ENCODE results near the gene EEF1A2.

EEF1A2 gene

DNA sequence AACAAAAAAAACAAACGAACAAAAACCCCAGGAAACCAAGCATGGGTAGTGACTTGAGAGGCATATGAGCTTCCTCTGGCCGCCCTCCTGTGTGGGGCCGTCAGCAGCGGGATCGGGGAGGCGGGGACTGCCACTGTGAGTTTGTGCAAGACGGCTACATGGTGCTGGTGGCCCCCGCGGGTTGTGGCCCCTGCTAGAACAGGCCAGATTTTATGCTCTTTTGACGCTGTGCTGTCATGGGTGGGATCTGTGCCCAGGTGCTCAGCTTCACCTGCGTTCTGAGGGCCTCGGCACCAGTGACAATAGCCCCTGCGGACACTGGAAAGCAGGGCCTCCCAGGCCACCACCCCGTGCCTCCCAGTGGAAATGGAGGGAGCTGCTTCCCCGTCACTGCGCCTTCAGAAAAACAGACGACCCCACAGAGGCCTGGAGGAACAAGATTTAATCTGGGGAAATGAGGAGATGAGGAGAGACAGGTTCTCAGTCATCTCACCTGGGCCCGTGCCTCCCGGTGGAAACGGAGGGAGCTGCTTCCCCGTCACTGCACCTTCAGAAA lies 21.7 kb downstream of the EEF1A2 start:
- no peak overlapping the region for H3K4me3 ChIP-seq
- no peak overlapping the region for H3K27ac ChIP-seq

DNA sequence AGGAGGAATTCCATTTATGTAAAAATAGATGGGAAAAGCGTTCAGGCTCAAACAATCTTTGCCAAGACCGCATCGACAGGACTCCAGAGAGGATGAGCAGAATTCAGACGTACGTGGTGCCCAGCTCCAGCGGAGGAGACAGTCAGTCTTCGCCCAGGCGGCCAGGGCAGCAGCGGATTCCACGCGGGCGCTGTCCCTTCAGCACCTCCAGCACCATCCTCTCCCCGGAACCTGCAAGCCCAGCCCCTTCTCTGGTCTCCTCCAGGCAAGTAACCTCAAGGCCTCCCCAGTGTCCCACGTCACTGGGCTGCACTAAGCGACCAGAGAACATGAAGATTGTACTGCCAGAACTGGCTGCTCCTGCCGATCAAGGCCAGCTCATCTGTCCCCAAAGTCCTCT lies 23.7 kb downstream of the EEF1A2 start:
- no peak overlapping the region for H3K4me3 ChIP-seq

DNA sequence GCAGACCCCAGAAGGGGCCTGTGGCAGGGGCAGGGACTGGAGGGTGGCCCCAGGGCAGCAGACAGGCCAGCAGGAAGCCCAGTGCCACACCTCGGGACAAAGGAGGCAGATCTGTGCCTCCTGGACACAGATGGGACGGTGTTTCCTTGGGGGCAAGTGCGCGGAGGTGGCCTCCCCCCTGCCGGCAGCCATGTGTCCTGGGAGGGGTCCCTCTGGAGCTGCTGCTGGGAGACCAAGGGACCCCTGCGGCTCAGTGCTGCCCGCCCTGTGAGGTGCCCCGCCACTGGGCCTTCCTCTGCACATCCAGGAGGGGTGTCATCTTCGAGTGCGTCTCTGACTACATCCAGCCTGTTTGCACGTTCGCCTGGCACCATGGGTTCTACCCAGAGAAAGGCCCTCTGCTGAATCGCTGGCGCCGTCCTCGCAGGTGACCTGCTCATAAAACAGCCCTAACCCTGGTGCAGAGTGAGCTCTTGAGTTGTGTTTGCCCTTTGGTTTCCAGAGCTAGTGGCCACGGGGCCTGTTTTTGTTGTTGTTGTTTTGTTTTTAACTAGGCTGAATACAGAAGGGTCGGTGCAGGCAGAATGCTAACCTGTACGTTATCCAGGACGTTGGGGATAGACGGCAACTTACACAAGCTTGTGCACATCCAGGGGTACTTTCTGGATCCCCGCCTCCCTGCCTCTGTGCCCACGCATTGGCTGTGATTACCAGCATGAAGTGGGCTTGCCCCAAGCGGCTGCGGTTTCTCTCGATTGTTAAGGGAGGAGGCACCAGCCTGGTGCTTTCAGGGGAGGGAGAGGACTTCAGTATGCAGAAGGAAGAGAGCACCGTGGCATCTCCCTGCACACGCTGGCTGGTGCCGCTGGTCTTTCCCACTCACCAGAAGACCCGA lies 25.1 kb downstream of the EEF1A2 start:
- Histone ChIP-seq H3K4me3 (no peak overlapping the region), H3K27ac (no peak overlapping the region)

More for the DNA sequence above, 23.7 kb downstream of the EEF1A2 start:
- no peak overlapping the region for H3K27ac ChIP-seq

DNA sequence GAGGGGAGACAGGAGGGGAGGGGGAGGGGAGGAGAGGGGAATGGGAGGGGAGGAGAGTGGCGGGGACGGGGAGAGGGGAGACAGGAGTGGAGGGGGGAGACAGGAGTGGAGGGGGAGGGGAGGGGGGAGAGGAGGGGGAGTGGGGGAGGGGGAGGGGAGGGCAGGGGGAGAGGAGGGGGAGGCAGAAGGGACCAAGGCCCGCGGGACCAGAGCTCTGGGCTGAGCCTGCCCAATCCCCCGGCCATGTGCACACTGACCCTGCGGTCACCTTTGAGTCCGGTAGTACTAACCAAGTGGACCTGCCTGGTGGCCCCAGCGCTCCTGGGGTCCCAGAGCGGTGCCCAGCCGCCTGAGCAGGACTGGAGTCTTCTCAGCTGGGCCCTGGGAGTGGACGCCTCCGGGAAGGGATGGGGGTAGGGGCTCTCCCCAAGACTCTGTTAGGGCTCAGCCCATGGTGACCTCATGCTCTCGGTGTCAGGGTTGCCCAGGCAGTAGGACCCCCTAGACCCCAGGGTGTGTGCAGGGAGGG lies 26.0 kb downstream of the EEF1A2 start:
- H3K27ac ChIP-seq = no peak overlapping the region
- H3K4me3 ChIP-seq = no peak overlapping the region

DNA sequence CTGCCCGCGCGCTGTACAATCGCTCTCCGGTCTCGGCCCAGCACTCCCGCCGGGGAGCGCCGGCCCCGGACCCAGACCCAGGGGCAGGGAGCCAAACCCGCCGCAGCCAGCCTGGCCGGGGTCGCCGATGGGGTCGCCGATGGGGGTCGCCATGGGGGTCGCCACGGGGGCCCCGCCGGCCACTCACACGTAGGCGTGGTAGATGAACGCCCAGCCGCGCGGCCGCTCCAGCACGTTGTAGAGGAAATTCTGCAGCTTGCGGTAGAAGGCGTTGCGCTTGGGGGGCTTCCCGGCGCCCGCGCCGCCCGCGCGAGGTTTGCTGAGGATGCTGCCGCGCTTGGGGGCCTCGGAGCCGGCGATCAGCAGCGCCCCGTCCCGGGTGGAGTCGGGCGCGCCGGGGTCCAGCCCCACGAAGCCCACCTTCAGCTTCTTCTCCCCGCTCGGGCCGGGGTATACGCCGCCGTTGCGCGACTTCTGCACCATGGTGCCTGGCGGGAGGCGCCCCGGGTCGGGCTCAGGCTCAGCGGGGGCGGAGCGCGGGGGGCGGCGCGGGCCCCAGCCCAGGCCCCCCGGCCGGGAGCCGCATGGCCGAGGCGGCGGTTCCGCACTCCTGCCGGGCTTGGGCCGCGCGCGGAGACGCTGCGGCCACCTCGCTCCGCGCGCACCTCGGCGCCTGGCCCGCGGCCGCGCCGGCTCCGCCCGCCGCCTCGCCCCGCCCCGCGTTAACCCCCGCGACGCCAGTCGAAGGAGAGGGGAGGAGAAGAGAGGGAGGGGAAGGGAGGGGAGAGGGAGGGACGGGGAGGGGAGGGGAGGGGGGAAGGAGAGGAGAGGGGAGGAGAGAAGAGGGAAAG lies 26.7 kb downstream of the EEF1A2 start, which contains the start of gene KCNQ2:
TSS of gene KCNQ2 (minus strand) at position 675 of the 851 bp plus-strand sequence. CDS start at position 483, 192 bp downstream.
- H3K27ac ChIP-seq = no peak within 1 kb of the TSS
- H3K4me3 ChIP-seq = peak within 1 kb of the TSS in 2 of 7 experiments; percentile 3 to 31

DNA sequence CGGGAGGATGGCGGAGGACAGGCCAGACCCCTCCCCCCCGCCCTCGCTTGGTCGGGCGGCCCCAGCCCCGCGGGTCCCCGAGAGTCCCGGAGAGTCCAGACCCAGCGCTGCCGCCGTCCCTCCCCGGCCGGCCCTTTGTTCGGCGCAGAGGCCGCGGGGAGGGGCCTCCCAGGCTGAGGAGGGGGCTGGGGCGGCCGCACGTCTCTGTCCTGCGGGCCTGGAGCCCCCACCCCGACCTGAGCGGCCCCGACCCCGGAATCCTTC lies 27.2 kb downstream of the EEF1A2 start:
- peak overlapping the region in 1 of 7 experiments; percentile 3 for H3K4me3 ChIP-seq
- H3K27ac ChIP-seq = no peak overlapping the region

DNA sequence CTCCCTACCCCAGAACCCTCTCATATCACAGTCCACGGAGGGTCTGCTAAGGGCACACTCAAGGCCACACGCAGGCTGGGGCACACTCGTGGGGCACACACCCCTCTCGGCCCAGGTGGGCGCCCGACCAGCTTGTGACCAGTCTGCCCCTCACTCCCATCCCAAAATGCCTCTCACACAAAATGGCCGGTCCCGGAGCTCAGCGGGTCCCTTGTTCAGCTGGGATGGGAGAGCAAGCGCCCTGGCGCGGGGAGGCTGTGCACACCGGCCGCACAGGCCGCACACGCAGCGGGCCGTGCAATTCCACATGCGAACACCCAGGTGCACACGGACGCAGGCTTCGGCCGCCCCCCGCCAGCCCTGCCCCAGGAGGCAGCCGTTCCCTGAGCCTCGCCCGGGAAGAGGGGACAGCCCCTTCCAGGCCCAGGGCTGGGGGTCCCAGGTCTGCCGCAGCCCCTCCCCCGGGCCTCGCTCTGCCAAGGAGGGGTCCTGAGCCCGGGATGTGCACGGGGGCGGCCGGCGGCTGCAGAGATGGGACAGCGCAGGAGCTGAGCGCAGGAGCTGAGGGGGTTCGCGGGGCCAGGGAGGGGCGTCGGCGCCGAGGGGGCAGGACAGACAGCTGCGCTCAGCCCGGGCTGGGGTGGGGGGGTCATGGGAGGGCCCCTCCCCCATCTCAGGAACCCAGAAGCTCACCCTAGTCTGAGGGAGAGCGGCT lies 27.7 kb downstream of the EEF1A2 start:
- H3K4me3 ChIP-seq = no peak overlapping the region

DNA sequence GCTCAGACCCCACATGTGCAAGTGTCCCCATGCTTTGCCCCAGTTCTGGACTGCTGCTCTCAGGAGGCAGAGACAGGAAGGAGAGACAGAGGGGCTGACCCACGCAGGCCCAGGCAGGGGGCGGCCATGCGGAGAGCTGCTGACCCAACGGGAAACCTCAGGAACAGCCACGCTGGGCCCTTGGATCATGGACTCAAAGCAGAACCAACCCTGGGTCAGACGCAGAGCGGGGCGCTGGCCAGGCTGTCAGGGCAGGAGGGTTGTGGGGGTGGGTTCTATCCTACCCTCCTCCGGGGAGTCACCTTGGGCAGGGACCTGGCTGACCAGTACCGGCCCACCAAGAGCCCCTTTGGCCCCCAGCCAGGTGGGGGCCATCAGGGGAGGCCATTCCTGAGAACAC lies 28.5 kb downstream of the EEF1A2 start:
- no peak overlapping the region for H3K4me3 ChIP-seq
- H3K27ac ChIP-seq = no peak overlapping the region

More for the DNA sequence above, 27.7 kb downstream of the EEF1A2 start:
- H3K27ac ChIP-seq = no peak overlapping the region

DNA sequence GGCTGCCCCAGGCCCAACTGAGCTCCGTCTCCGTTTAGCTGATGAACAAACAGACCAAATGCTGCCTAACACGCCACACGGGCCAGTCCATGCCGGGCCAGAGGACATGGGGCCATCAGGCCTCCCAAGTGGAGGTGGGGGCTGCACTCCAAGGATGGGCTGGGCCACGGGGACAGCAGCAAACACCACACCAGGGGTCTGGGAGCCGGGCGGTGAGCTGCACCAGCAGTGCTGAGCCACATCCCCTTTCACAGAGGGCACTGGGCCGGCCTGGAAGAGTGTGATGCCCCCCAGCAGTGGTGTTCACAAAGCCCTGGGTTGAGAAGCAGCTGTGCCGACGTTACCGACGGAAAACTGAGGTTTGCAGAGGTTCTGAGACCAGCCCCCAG lies 29.2 kb downstream of the EEF1A2 start:
- no peak overlapping the region for H3K27ac ChIP-seq
- H3K4me3 ChIP-seq = no peak overlapping the region

DNA sequence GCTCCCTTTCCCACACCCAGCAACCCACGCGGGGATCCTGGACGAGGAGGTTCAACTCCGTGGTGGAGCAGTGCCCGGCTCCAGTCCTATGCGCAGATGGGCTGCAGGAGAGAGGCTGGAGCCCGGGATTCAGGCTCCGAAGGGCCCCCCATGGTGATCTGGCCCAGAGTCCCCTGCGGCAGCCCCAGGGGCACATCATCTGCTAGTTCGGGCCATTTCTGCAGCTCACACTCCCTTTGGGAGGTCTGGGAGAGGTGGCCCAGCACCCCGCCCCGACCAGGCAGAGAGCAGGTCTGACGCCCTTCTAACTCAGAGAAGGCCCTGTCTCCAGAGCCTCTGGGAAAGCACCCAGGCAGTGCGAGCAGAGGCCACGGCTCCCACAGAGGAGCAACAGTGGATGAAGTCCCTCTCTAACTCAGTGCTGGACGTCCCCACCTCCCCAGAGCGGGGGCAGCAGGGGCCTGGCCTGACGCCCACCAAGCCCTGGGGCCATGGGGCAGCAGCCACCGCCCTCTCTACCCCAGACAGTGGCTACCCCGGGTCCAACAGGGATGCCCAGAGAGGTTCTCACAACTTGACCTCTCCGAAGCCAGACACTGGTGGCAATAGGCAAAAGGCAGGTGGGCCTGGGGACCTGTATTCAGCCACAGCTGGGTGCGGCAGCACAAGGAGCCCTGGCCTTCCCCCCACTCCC lies 29.7 kb downstream of the EEF1A2 start:
- no peak overlapping the region for H3K27ac ChIP-seq

DNA sequence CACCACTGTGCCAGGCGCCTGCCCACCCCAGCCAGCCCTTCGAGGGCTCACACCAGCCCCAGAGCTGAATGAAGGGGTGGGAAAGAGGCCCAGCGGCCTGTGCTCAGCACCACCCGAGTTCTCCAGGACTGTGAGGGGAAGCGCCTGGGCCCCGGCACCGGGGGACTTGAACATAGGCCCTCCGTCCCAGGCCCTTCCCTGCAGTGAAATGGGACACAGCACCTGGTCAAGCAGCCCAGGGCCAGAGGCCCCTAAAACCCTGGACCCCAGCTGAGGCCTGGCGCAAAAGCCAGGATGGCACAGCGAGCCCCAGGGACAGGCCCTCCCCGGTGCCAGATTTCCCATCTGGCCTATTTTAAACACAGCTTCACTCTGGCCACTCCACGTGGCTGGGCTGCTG lies 30.5 kb downstream of the EEF1A2 start:
- H3K4me3 ChIP-seq = no peak overlapping the region
- H3K27ac ChIP-seq = no peak overlapping the region

More for the DNA sequence above, 29.7 kb downstream of the EEF1A2 start:
- no peak overlapping the region for H3K4me3 ChIP-seq

DNA sequence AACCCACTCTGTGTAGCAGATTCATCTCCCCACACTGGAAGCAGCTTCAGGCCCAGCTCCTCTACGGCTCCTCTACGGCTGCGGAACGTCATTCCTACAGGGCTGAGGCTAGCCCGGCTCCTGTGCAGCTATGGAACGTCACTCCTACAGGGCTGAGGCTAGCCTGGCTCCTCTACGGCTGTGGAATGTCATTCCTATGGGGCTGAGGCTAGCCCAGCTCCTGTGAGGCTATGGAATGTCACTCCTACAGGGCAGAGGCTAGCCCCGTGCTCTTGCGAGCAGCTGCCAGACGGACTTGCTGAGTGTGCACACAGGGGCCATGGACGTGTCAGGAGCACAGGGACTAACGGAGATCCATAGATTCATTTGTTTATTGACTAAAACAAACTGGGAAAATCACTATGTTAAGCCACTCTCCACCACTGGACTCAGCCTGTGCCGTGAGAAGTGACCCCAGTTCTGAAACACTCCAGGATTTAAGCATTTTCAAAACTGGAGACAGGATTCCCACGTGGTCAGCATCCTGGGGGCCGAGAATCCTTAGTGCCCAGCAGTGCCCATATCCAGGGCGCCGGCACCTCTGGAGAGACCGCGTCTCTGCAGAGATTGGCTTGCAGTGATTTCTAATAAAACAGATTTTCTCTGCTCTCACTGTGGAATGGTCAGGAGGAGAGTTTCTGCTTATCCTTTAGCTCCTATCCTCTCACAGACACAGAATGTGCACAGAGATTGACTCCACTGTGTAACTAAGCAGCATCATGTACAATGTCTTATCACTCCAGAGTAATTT lies 31.4 kb downstream of the EEF1A2 start:
- Histone ChIP-seq H3K4me3 (no peak overlapping the region), H3K27ac (no peak overlapping the region)

DNA sequence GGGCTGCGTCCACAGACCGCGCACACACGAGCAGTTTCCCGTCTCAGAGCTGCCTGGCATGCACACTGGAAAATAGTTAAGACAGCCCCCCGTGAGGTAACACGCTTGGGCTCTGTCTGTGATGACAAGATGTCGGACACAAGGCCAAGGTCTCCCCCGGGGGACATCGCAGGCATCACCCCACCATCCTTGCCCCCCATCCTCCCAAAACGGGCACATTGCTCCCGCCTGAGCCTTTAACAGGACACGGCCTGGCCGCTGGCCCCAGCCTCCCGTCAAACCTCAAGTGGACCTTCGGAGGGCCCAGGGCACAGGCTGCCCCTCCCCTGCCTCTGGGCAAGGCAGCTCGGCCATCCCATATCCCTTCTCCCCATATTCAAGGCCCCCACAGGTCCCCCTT lies 32.0 kb downstream of the EEF1A2 start:
- no peak overlapping the region for H3K27ac ChIP-seq
- H3K4me3 ChIP-seq = no peak overlapping the region

DNA sequence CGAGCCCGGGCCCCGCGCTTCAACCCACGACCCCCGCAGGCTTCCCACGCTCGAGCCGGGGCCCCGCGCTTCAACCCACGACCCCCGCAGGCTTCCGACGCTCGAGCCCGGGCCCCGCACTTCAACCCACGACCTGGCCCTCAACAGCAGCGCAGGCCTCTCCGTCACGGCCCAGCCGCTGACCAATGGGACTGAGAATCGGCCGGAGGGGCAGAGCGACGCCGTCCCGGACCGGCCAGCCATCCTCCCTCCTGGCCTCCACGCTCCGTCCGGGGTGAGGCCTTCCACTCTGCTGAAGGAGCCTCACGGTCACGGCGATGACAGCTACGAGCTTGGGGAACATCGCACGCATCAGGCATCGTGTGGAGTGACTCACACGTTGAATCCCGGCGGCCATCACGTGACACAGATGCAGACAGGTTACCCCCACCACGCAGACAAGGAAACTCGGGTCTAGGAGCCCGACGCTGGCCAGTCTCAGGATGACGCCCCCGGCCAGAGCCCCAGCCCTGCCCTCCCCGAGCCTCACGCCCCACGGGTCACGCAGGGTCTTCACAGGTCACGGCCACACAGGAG lies 32.5 kb downstream of the EEF1A2 start:
- no peak overlapping the region for H3K4me3 ChIP-seq
- no peak overlapping the region for H3K27ac ChIP-seq

DNA sequence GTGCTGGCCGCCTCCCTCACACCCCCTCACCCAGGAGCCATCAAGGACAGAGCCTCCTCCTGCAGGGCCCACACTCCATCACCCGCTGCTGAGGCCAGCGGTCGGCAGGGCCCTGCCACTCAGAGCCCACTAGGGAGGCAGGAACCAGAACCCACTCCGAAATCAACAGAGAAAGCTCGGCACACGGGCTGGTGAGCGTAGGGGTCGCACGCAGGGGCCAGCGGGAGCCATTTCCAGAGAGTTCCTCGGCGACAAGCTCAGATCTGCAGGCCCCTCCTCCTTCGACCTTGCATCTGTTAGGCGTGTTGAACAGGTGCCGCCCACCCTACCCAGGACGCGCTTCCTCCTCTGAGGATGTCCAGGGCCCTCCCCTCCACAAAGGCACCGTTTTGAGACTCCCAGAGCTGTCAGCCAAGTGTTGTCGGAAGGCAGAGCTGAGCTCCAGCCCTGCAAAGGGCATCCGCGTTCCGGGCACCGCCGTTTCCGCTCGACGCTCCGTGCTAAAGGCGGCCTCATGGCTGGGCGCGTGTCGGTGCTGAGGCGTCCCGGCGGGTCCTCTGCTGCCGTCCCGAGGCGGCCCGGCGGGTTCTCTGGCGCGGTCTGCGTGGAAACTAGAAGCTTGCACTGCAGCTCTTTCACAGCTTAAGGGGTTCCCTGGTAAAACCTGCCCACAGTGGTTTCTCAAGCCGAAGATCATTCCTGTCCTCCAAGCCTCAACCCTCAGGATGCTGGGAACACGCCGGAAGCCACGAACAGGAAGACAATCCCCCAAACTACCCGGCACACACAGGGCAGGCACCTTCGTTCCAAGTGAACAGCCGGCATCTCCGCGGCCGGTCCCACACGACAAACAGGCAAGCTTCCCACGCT lies 33.3 kb downstream of the EEF1A2 start:
- no peak overlapping the region for H3K4me3 ChIP-seq
- H3K27ac ChIP-seq = no peak overlapping the region

DNA sequence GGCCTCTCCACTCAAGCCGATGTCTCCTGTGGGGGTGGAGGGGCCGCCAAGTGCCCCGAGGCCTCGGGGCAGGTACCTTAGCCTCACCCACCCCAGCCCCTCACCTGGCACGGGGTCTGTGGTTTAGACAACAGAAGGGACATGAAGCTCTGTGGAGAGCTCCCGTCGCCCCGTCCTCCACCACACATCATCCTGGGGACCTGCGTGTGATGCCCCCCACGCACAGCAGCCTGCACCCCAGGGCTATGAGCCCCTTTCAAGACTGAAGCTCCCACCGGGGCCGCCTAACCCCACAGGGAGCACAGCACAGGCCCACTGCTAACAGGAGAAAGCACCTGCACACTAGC lies 34.6 kb downstream of the EEF1A2 start:
- no peak overlapping the region for H3K4me3 ChIP-seq
- H3K27ac ChIP-seq = no peak overlapping the region

Data from skin epidermis (tissue), 12 donors.